Neural progenitor cell (in vitro differentiated cells): ENCODE data around the gene SKAP2.

Source experiments
- EZH2 ChIP-seq: fragments of 200-600 bp; sonication (generic); IDR thresholded peaks from 2 replicates; pipeline ENCODE4 v1.6.1; 2017; ENCODE audit warnings: antibody characterized with exemption, mild to moderate bottlenecking, moderate library complexity
- EZH2phosphoT487 ChIP-seq: fragments of 200-600 bp; sonication (generic); IDR thresholded peaks from 2 replicates; pipeline ENCODE4 v1.6.1; 2017; ENCODE audit warnings: antibody characterized with exemption
- TF ChIP-seq, protein P1 (sequence below): fragments of 200-600 bp; sonication (generic); IDR thresholded peaks from 2 replicates; pipeline ENCODE4 v1.5.1; 2017; ENCODE audit warnings: antibody characterized with exemption, mild to moderate bottlenecking

DNA sequence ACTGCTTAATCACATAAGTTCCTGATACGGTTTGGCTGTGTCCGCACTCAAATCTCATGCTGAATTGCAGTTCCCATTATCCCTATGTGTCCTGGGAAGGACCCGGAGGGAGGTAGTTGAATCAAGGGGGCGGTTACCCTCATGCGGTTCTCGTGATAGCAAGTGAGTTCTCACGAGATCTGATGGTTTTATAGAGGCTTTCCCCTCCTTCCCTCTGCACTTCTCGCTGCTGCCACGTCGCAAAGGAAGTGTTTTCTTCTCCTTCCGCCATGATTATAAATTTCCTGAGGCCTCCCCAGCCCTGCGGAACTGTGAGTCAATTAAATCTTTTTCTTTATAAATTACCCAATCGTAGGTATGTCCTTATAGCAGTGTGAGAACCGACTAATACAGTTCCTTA is 226.2 kb downstream of the SKAP2 start:
- TF ChIP-seq, protein P1, sequence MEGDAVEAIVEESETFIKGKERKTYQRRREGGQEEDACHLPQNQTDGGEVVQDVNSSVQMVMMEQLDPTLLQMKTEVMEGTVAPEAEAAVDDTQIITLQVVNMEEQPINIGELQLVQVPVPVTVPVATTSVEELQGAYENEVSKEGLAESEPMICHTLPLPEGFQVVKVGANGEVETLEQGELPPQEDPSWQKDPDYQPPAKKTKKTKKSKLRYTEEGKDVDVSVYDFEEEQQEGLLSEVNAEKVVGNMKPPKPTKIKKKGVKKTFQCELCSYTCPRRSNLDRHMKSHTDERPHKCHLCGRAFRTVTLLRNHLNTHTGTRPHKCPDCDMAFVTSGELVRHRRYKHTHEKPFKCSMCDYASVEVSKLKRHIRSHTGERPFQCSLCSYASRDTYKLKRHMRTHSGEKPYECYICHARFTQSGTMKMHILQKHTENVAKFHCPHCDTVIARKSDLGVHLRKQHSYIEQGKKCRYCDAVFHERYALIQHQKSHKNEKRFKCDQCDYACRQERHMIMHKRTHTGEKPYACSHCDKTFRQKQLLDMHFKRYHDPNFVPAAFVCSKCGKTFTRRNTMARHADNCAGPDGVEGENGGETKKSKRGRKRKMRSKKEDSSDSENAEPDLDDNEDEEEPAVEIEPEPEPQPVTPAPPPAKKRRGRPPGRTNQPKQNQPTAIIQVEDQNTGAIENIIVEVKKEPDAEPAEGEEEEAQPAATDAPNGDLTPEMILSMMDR, result no peak
- no peak for TF ChIP-seq EZH2
- TF ChIP-seq EZH2phosphoT487, result no peak
